SU-DHL-6 (cell line): Measurements from ENCODE around the gene FDX2.
A peak's percentile ranks its signal among the peaks of the same experiment; 100 is the strongest.

Experiments
- H2AFZ ChIP-seq: fragments of 200-600 bp; sonication (generic); 2 replicates; pipeline ENCODE4 v1.6.1; 2014; ENCODE audit warnings: low read depth, mild to moderate bottlenecking, moderate library complexity, mixed read lengths, antibody characterized with exemption, low read length; ENCODE audit not compliant: severe bottlenecking
- H3F3A ChIP-seq: fragments of 200-600 bp; shearing (Covaris generic); 2 replicates; pipeline ENCODE4 v1.6.0; 2016; ENCODE audit warnings: antibody characterized with exemption, mild to moderate bottlenecking; ENCODE audit not compliant: insufficient read depth
- H3K27ac ChIP-seq: fragments of 200-600 bp; sonication (generic); 2 replicates; pipeline ENCODE4 v1.5.1; 2016; ENCODE audit warnings: low read depth, mild to moderate bottlenecking, low read length, moderate library complexity, mixed read lengths
- H3K27me3 ChIP-seq: fragments of 200-600 bp; sonication (generic), shearing (Covaris generic); 2 replicates; pipeline ENCODE4 v1.6.0; 2014; ENCODE audit warnings: mild to moderate bottlenecking, low read length
- H3K36me3 ChIP-seq: fragments of 200-600 bp; sonication (generic); 2 replicates; pipeline ENCODE4 v1.6.1; 2014; ENCODE audit warnings: mild to moderate bottlenecking, low read length, mixed read lengths
- H3K4me2 ChIP-seq: fragments of 300-600, 200-600 bp; shearing (Covaris generic), sonication (generic); 2 replicates; pipeline ENCODE4 v1.6.0; 2014; ENCODE audit warnings: low read length, low read depth, mild to moderate bottlenecking; ENCODE audit not compliant: poor library complexity, severe bottlenecking
- H3K4me3 ChIP-seq: fragments of 200-600 bp; sonication (generic); 2 replicates; pipeline ENCODE4 v1.5.1; 2014; ENCODE audit warnings: antibody characterized with exemption, low read length, mild to moderate bottlenecking, mixed read lengths; ENCODE audit not compliant: insufficient read depth, poor library complexity, severe bottlenecking
- H3K79me2 ChIP-seq: fragments of 200-600 bp; sonication (generic); 2 replicates; pipeline ENCODE4 v1.6.1; 2014; ENCODE audit warnings: mild to moderate bottlenecking, low read length, moderate library complexity; ENCODE audit not compliant: insufficient read depth
- H3K9ac ChIP-seq: fragments of 200-600 bp; sonication (generic); 2 replicates; pipeline ENCODE4 v1.7.0; 2014; ENCODE audit warnings: mild to moderate bottlenecking, low read length
- H3K9me2 ChIP-seq: fragments of 200-600 bp; sonication (generic); replicated peaks from 2 replicates; pipeline ENCODE4 v1.6.1; 2014; ENCODE audit warnings: low read length; ENCODE audit not compliant: insufficient read depth
- H3K9me3 ChIP-seq: fragments of 200-600 bp; sonication (generic); 2 replicates; pipeline ENCODE4 v1.6.1; 2014; ENCODE audit warnings: low read length, mixed read lengths; ENCODE audit not compliant: insufficient read depth
- H4K20me1 ChIP-seq: fragments of 200-600 bp; sonication (generic); 2 replicates; pipeline ENCODE4 v1.6.1; 2014; ENCODE audit warnings: low read depth, mild to moderate bottlenecking, antibody characterized with exemption, low read length, moderate library complexity, mixed read lengths
- CTCF ChIP-seq: fragments of 200-600 bp; sonication (generic); IDR thresholded peaks from one replicate; pipeline ENCODE4 v1.5.1; 2017; ENCODE audit warnings: antibody characterized with exemption, mild to moderate bottlenecking, low read length, moderate library complexity; ENCODE audit not compliant: insufficient read depth, poor library complexity, severe bottlenecking
- EZH2phosphoT487 ChIP-seq: fragments of 200-600 bp; sonication (generic), shearing (Covaris generic); conservative IDR thresholded peaks from 2 replicates; pipeline ENCODE4 v1.6.1; 2018; ENCODE audit warnings: mild to moderate bottlenecking, antibody characterized with exemption, low read length, moderate library complexity, mixed read lengths

Gene FDX2

GRCh38 chr19:10271543-10272086 lies 44.2 kb downstream of the FDX2 start:
- H3K9ac ChIP-seq = peak overlapping the region; percentile 79
- no peaks in the 10 kb centered on the region for H4K20me1 ChIP-seq
- peaks cover 18% of the 10 kb centered on the region; the same call in 1 of the 2 replicates for H3K79me2 ChIP-seq
- no peak overlapping the region for H2AFZ ChIP-seq
- no peaks in the 10 kb centered on the region for H3K36me3 ChIP-seq
- peaks cover 17% of the 10 kb centered on the region for H3F3A ChIP-seq
- no peaks in the 10 kb centered on the region for H3K9me2 ChIP-seq
- peak overlapping the region; percentile 71 for H3K4me3 ChIP-seq
- TF ChIP-seq EZH2phosphoT487 = no peak
- no peak for TF ChIP-seq CTCF
- no peaks in the 10 kb centered on the region for H3K9me3 ChIP-seq
- peak overlapping the region; percentile 95 for H3K4me2 ChIP-seq
- H3K27me3 ChIP-seq = no peaks in the 10 kb centered on the region
- peak overlapping the region; percentile 93 for H3K27ac ChIP-seq

- H3K27ac ChIP-seq = peak within 1 kb of the TSS; percentile 93
- H3K9ac ChIP-seq = peak within 1 kb of the TSS; percentile 79
Observed at GRCh38 chr19:10270616-10271394, 45.0 kb downstream of the FDX2 start, which contains the start of gene ICAM1. ICAM1 (plus strand) TSS chr19:10271120; CDS start chr19:10271160, 40 bp downstream.

GRCh38 chr19:10270180-10270615 lies 45.6 kb downstream of the FDX2 start:
- Histone ChIP-seq H3K27ac (peak overlapping the region; percentile 93), H3K36me3 (no peaks in the 10 kb centered on the region), H2AFZ (peak overlapping the region; percentile 28), H3K79me2 (peaks cover 18% of the 10 kb centered on the region; the same call in 1 of the 2 replicates), H3K9me2 (no peaks in the 10 kb centered on the region), H3K27me3 (no peaks in the 10 kb centered on the region), H3K4me2 (peak overlapping the region; percentile 95), H3K9ac (peak overlapping the region; percentile 79), H3K4me3 (peak overlapping the region; percentile 71), H4K20me1 (no peaks in the 10 kb centered on the region), H3F3A (peaks cover 17% of the 10 kb centered on the region), H3K9me3 (no peaks in the 10 kb centered on the region)
- TF ChIP-seq CTCF (no peak), EZH2phosphoT487 (no peak)

More at GRCh38 chr19:10270616-10271394, 45.0 kb downstream of the FDX2 start, which contains the start of gene ICAM1:
- H4K20me1 ChIP-seq = no peaks in the 10 kb centered on the region
- H3K4me2 ChIP-seq = peak within 1 kb of the TSS; percentile 95
- no peaks in the 10 kb centered on the region for H3K27me3 ChIP-seq
- H3K9me2 ChIP-seq = no peaks in the 10 kb centered on the region
- H2AFZ ChIP-seq = peak within 1 kb of the TSS; percentile 66
- H3K4me3 ChIP-seq = peak within 1 kb of the TSS; percentile 71
- H3F3A ChIP-seq = peaks cover 17% of the 10 kb centered on the region
- no peaks in the 10 kb centered on the region for H3K36me3 ChIP-seq
- TF ChIP-seq EZH2phosphoT487 (no peak), CTCF (no peak)
- peaks cover 18% of the 10 kb centered on the region; the same call in 1 of the 2 replicates for H3K79me2 ChIP-seq
- H3K9me3 ChIP-seq = no peaks in the 10 kb centered on the region
